Measurements from ENCODE around the gene FRMD4A.
"Not testable (repeated sequence)": the region's sequence is repeated elsewhere in the genome, so short reads cannot be mapped to it uniquely, and the experiment has no call there.

FRMD4A gene

DNA sequence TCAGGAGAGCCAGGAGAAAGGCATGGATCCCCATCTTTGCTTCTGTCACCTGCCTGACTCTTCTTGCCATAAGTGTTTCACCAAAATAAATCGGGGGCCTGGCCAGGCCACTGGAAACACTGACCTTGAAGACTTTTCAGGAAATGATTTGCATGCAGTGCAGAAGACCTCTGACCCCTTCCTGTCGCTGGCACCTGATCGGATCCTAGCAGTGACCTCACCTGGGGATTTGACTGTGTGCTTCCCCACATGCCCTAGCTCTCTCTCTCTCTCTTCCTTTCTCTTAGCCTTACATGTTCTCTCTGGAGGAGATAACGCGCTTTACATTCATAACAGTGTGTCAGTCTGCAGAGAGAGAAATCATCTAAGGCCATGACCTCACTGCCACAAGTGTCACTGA lies 500.9 kb downstream of the FRMD4A start:
- DNase-seq: no peak

DNA sequence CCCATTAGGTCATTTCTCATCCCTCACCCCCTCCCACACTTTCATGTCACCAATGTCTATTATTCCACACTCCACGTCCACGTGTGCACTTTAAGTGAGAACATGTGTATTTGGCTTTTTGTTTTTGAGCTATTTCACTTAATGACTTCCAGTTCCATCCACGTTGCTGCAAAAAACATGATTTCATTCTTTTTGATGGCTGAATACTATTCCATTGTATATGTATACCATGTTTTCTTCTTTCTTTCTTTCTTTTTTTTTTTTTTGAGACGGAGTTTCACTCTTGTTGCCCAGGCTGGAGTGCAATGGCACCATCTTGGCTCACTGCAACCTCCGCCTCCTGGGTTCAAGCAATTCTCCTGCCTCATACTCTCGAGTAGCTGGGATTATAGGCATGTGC lies 502.4 kb downstream of the FRMD4A start:
- DNase-seq: not testable (repeated sequence)

DNA sequence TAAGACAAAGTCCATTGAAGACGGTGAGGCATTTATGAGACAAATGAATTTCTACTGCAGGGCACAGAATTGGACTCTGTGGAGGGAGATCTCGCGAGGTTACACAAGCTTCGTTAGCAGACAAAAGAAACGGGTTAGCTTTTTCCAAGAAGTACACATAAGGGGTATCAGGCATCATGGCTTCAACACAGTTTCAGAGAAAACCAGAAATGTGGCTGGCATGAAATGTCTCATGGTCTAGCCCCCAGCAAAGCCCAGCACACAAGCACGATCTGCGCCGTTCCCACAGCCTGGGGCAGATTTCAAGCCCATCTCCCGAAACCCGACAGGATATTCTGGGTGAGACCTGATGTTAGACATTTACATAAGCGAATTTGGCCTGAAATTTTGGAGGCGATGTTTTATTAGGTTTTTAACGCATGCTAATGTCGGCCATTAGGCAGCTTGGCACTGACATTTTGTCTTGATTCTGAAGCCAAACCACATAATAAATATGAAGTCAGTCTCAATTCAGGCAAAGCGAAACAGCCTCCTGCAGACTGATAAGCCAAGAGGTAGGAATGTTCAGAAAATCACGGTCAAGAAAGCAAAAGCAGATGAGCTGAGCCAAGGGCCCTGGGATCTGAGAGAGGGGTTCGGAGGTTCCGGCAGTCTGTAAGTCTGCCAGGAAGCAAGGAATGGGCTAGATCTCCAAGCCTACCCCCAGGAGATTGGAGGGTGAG lies 503.5 kb downstream of the FRMD4A start:
- DNase-seq: no peak

DNA sequence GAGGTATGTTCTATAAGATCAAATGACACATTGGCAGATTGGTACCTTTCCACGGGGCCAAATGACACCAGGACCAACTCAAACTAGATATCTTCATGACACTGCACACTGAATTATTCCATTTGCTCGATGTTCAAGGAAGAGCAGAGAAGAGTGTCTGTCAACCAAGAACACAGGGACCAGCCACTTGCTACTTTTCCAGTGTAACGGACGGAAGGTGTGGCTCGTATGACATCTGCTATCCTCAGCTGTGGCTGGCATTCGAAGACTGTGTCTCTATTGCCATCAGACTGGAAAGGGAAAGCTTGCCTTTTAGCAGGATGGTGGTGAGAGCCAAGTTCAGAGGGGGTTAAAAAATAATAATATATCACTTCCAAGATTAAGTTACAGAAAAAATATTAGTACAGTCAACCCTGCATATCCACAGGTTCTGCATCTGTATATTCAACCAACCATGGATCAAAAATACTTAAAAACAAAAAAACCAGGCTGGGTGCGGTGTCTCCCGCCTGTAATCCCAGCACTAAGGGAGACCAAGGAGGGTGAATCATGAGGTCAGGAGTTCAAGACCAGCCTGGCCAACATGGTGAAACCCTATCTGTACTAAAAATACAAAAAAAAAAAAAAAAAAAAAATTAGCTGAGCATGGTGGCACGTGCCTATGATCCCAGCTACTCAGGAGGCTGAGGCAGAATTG lies 506.9 kb downstream of the FRMD4A start:
- DNase-seq: no peak

DNA sequence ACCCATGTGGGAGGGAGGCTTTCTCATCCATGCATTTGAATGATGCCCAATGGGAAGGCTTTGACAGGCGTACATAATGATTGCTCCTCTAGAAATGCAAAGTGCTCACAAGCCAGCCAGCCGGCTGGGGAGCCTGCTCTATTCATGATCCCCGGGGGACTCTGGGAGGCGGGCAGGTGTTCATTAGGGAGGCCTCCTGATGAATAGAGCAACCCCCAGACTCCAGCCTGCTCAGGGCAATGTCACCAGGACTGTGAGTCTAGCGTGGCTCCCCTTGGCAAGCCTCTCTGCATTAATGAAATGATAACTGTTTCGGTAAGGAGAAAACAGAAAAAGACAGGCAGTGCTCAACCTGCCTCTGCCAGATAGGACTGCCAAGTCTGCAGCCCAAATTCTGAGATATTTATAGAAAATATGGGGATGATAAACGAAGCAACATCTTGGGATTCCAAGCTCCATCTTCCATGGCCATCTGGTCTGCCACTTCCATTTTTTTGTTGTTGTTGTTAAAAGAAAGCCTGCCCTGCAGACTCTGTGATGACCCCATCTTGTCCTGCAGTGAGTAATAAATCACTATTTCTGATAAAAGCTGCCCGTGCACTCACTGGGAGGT lies 507.5 kb downstream of the FRMD4A start:
- DNase-seq: no peak

DNA sequence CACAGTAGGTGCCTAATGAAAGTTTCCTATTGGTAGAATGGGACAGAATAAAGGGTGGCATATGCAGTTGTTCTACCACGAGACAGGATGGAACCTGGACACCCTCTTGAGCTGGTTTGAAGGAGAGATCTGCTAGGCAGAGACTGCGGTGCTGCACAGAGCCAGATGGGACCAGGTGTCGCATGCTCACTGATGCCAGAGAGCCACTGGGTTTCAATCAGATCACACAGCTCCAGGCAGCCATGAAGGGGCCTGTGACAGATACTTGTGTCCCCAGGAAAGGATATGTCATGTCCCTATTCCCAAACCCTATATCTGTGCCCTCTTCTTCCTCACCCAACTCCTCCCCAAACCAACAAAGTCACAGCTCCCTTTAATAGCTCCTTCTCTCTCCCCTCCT lies 508.2 kb downstream of the FRMD4A start:
- no peak for DNase-seq

DNA sequence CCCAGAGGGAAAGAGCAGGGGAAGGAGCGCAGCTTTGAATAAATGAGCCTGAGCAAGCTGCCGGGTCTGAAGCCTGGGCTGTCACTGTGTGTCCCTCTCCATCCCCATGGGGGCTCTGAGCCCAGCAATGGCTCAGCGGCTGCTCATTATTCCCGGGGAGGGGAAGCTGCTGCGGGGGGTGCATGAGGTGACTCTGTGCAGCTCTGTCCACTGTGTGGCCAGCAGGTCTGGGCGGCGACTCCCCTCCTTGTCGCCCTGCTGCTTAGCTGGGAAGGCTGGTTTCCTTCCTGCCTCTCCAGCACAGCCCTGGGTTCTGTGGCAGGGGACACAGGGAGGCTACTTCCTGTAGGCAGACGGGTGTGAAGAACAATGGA lies 509.8 kb downstream of the FRMD4A start:
- DNase-seq: no peak

DNA sequence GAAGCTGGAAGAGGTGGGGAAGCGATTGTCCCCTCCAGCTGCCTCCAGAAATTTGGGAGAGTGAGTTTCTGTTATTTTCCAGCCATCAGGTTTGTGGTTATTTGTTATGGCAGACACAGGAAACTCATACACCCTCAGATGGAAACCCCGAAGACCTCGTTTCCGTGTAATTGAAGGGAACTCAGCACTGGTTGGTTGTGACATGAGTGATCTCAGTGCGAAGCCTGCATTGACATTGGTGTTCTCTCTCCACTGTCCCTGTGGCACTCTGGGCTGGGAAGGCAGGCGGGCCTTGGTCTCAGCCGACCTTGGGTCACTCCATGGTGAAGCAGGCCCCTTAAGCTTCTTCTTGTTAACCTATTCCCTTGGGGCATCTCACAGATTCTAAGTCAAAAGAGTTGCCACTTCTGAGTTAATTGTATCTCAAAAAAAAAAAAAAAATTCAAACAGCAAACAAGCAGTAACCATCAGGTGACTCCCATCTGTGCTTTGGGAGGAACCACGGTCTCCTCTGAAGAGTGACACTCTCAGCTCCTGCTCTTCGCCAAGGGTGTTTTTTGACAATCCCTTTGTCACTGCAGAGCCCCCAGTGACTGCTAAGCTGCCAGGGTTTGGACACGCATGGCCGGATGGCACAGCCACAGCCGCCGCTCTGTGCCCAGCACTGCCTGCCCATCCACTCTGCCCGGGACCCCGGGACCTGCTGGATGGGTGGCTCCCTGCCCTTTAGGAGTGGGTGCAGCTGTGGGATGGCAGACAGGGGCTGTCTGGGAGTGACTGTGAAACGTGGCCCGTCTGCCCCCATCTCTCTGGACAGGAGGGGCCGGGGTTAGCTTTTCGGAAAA lies 510.4 kb downstream of the FRMD4A start:
- no peak for DNase-seq

DNA sequence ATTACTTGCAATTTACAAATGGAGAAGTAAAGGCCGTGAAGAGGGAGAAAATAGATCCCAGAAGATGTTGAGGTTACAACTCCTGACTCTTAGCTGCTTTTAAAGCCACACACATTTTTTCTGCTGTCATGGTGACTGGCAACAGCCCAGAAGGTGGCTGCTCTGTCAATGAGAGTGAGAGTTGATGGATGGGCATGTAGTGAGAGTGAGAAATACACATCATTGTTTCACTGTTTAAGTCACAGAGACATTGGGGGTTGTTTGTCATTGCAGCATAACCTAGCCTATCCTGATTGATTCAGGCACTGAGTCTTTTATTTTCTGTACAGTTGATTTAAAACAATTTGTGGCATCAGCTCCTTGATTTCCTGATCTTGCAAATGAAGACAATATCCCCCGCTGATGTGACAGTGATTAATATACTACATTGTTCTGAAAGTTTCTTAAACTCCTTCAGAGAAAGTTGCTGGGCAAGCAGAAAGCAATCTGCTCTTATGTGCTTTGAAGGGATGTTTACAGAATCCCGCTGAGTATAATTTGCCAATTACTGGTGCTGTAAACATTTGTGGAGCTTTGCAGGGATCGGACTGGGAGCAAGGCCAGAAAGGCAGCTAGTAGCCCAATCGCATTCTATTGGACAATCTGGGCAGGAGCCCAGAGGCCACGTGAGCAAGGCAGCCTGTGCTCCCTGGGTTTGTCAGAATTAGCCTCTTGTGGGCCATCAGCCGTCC lies 514.4 kb downstream of the FRMD4A start:
- no peak for DNase-seq

DNA sequence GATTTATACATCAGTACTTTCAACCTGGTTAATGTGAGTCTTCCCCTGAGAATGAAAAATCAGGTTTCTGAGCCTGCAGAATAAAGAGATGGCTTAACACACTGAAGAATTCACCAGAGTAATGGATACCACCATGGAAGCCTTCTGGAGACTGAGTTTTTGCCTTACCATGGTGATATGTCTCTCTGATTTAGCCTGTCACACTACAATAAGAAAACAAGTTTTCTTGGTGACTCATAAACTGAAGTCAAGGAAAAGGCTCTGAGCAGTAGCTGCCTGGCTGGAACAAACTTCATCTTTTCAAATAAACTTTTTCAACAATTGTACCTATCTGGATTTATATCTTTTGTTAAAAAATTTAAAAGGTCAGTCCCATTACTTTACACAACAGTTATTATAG lies 515.0 kb downstream of the FRMD4A start:
- no peak for DNase-seq

DNA sequence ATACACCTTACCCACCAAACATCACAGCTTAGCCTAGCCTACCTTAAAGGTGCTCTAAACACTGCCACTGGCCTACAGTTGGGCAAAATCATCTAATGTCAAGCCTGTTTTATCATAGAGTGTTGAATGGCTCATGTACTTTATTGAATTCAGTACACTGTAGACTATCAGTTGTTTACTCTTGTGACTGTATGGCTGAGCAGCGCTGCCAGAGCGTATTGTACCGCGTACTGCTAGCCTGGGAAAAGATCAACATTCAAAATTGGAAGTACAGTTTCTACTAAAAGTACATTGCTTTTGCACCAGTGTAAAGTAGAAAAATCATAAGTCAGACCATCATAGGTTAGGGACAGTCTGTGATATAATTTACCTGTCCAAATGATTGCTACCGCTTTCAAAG lies 517.2 kb downstream of the FRMD4A start:
- no peak for DNase-seq

DNA sequence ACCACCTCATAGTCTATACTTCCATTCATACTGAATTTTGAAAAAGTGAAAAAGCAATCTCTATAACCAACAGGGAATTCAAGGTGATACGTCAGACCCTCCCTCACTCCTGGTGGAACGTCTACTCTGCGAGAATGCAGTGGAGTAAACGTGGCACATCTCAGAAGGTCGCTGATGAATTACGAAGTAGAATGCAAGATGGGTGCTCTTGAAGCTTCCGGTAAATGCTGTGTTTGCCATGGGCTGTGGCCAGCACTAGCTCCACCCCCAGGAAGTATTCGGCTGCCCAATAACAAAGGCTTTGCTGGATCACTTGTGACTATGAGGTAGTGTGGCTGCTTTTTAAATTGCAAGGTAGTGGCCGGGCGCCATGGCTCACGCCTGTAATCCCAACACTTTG lies 517.9 kb downstream of the FRMD4A start:
- no peak for DNase-seq

DNA sequence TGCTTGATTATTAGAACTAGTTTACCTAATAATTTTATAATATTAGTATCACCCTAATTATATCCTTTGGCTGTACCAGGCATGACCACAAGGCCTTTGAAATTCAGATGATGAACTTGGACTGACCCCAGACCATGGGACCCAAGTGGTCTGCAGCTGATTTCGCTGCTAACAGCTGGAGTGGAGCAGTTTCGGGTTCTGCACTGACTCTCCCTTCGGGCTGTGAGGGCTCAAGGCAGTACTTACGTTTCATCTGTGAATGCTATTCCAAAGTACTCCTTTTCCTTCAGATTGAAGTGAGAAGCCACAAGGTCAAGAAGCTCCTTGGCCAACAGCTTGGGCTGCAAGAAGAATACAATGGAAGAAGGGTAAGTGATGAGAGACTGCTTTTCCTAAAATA lies 520.2 kb downstream of the FRMD4A start:
- no peak for DNase-seq

DNA sequence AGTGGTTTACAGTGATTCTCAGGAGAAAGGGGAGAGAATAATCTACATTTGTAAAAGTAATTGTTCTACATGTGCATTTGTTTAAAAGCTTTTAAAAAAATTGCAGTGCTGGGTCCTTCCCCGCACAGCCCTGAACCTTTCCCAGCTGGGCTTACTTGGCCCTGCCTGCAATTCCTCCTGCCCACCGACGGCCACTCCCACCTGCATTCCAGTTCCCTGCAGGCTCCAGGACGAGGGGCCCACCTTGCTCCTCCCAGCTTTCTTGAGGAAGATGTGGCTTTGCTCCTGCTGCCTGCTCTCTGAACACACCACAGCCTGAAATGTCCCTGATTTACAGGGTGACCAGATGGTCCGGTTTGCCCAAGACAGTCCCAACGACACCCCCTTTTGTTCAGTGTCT lies 521.3 kb downstream of the FRMD4A start:
- DNase-seq: no peak

DNA sequence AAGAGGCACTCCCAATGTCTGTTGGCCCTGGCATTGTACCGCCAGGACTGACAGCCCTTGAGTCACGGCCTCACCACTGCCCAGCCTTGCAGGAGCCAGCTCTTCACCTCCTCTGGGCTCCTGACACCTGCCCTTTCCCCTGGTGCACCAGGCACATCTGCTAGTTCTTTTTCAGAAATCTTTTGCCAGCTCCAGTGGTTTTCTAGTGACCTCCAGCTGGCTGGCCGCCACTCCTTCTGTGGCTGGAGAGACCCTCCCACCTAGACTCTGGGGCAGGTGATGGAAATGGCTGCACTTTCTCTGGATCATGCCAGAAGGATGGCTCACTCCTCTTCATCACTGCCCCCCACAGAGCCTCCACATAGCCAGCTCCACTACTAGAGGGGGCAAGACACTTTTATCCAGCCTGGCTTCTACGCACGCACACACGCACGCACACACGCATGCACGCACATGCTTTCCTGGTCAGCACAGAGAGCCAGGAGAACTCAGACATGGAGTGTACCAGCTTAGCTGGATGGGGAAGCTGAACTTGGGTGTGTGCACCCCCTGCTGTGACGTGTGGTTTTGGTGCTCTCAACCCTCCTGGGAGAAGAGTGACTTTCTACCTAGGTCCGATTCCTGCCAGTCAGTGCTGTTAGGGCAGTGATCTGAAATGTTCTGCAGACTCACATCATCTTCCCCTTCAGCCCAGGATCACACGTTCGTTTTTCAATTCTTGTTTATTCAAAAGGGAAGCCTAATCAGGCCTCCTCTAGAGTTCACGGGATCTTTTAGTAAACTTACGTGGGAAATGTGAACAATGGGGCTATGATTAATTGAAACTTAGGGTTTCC lies 522.0 kb downstream of the FRMD4A start:
- DNase-seq: no peak

DNA sequence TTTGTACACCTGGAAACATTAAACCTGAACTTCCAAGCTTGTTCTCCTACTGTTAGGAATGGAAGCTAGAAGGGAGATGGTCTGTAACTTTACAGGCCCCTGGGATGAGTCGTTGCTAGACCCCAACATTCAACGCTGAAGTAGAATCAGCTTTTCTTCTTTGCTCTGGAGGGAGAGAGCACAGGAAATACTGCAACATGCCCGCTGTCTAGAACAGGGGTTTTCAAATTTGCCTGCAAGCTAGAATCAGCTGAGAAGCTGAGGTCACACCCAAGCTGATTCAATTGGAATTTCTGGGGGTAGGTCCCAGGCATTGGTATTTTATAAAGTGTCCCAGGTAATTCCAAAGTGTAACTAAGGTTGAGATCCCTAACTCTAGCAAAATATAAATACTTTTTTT lies 524.3 kb downstream of the FRMD4A start:
- DNase-seq: no peak

DNA sequence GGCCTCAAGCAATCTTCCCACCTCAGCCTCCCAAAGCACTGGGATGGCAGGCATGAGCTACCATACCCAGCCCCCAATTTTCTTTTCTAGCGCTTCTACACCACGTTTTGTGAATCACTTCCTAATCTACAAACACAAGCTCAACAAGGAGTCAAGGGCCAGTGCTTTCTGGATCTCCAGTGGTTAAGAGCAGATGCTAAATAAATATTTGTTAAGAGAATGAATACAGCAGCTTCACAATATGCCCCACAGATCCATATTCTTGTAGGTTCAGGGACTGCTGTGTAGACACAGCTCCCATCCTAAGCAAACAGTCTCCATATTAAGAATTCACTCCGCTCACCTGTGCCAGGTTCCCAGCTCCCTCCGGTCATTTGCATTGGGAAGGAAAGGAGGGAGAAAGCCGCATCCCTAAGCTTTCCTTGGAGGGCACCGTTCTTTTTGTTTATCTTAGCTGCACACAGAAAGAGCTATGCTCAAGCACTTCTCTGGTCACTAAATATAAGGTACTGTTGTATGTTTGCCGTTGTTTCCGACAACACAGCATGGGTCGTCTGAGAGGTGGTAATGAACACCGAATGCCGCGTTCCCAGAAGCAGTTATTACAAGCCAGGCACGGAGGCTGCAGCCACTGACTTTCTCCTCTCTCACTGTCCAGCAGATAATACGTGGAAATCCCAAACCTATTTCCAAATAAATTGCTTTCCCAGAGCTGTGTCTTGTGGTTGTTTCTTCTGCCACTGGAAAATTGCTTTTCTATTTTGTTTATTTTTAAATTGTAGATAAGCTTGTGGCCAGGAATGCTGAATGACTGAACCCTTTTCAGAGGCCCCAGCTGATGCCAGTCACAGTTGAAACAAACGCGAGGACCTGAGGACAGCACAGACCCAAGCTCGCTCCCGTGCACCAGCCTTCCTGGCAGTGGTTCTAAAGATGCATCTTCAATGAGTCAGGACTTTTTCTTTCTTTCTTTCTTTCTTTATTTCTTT lies 526.9 kb downstream of the FRMD4A start:
- DNase-seq: no peak

DNA sequence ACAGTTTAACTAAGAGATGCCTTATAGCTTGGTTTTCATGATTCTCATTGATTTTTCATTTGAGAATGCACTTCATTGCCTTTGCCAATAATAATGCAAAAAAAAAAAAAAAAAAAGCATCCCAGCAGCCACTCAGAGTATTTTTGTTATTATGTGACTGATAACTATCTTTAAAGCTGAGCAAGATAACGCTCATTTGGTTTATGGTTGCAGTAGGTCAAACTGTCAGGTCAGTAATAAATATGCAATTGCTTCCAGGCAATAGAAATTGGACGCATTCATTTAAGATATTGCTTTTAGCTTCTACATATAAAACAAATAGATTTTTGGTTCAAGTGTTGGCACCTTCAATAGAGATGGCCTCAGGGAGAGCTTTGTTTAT lies 528.8 kb downstream of the FRMD4A start:
- DNase-seq: no peak

DNA sequence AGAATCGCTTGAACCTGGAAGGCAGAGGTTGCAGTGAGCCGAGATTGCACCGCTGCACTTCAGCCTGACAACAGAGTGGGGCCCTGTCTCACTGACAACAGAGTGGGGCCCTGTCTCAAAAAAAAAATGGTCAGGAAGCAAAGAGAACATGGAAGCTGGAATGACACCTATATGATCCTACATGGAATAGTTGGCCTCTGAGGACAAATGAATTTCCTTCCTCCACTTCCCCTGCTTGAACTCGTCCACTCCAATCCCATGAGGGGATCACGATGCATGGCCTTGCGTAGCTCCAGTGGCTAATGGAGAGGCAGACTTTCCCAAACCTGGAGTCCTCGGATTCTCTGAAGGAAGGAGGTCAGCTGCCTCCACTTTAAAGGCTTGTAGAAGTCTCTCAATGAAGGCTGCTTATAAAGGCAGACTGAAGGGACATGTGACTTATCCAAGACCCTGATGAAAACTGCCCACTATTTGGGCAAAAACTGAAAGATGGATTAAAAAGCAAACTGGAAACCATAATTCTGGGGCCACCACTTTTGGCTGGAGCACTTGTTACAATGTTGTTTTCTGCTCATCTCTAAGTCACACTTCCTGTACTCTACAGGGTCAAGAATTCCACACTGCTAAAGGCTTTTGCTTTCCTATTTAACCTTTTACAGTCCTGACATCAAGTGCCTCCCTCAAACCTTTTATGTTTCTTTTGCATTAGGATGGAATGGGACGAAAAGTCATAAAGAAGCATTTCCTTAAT lies 529.4 kb downstream of the FRMD4A start:
- no peak for DNase-seq

DNA sequence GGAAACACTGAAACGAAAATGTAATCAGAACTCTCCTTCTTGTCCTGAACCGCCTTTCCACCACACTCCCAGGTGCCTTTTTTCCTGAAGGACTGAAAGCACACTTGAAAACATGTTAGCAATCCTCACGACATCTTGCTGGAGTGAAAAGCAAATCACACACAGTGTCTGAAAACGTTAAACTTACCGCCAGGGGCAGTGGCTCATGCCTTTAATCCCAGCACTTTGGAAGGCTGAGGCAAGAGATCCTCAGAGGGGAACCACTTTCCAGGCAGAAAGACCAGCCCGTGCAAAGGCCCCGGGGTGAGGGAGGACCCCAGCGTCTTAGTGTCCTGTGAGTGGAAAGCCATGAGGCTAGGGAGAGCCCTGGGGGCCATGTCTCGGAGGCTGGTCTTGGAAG lies 533.6 kb downstream of the FRMD4A start:
- DNase-seq: no peak

All from activated gamma-delta T cell treated with Interleukin-2 at 50 U/mL for 16 hours (primary cell).